Liver (tissue), 9 donors: ENCODE measurements around the gene CAV1. TPM values are rescaled to one million over a fixed set of nuclear protein-coding genes. Genes with fewer than 3 reads are reported as not detected.
A peak's percentile ranks its signal among the peaks of the same experiment; 100 is the strongest.

ENCODE experiments used
- DNase-seq: peaks from one replicate; pipeline ENCODE4 v3.0.0-alpha.2; 2017; ENCODE audit warnings: low spot score
- H3K27ac ChIP-seq, 2 donors: one replicate each; pipeline ENCODE4 v1.7.0; 2013; ENCODE audit warnings: inconsistent platforms in 2 of 2, low read length in 2 of 2, control low read depth in 1 of 2, low read depth in 1 of 2, mild to moderate bottlenecking in 1 of 2
- H3K27me3 ChIP-seq, 4 donors: one replicate each; pipeline versions ENCODE4 v1.6.1 to v1.7.0; 2013; ENCODE audit warnings: low read length in 3 of 4, inconsistent platforms in 1 of 4, mild to moderate bottlenecking in 1 of 4, moderate library complexity in 1 of 4; ENCODE audit not compliant: control insufficient read depth in 4 of 4, insufficient read depth in 4 of 4
- H3K36me3 ChIP-seq, 4 donors: one replicate each; pipeline versions ENCODE4 v1.6.1 to v1.7.0; 2013; ENCODE audit warnings: low read length in 3 of 4, mild to moderate bottlenecking in 3 of 4, low read depth in 1 of 4, moderate library complexity in 1 of 4; ENCODE audit not compliant: control insufficient read depth in 4 of 4, insufficient read depth in 3 of 4
- H3K4me1 ChIP-seq, 4 donors: one replicate each; pipeline versions ENCODE4 v1.6.1 to v1.7.0; 2013; ENCODE audit warnings: low read length in 3 of 4, mild to moderate bottlenecking in 3 of 4, moderate library complexity in 1 of 4; ENCODE audit not compliant: control insufficient read depth in 4 of 4, insufficient read depth in 4 of 4
- H3K4me3 ChIP-seq, 3 donors: one replicate each; pipeline versions ENCODE4 v1.6.1 to v1.7.0; 2013; ENCODE audit warnings: low read length in 3 of 3, control low read depth in 1 of 3, low read depth in 1 of 3, mild to moderate bottlenecking in 1 of 3
- H3K9ac ChIP-seq, 2 donors: one replicate each; pipeline ENCODE4 v1.7.0; 2013; ENCODE audit warnings: low read length in 2 of 2, mild to moderate bottlenecking in 2 of 2, moderate library complexity in 2 of 2, control low read depth in 1 of 2, low read depth in 1 of 2
- H3K9me3 ChIP-seq, 4 donors: one replicate each; pipeline versions ENCODE4 v1.6.1 to v1.7.0; 2013; ENCODE audit warnings: low read length in 3 of 4; ENCODE audit not compliant: control insufficient read depth in 4 of 4
- ATF3 ChIP-seq: IDR thresholded peaks from 2 replicates; pipeline ENCODE4 v1.6.1; 2016; ENCODE audit warnings: antibody characterized with exemption
- CTCF ChIP-seq: fragments of 150-350 bp; IDR thresholded peaks from 2 replicates; pipeline ENCODE4 v1.5.1; 2017; ENCODE audit warnings: improper control_type of control experiment, low read depth, low read length; ENCODE audit not compliant: missing input control
- EGR1 ChIP-seq, 2 donors: IDR thresholded peaks; 2 replicates each; pipeline ENCODE4 v1.6.1; 2016 to 2018; ENCODE audit warnings: antibody characterized with exemption in 2 of 2, low read depth in 2 of 2
- FOXA1 ChIP-seq: IDR thresholded peaks from 2 replicates; pipeline ENCODE4 v1.6.1; 2016; ENCODE audit warnings: antibody characterized with exemption
- FOXA2 ChIP-seq: IDR thresholded peaks from 2 replicates; pipeline ENCODE4 v1.6.1; 2016; ENCODE audit warnings: antibody characterized with exemption
- GABPA ChIP-seq, 2 donors: IDR thresholded peaks in 1 of 2; conservative IDR thresholded peaks in 1 of 2; 2 replicates each; pipeline ENCODE4 v1.6.1; 2016; ENCODE audit warnings: antibody characterized with exemption in 2 of 2, mild to moderate bottlenecking in 1 of 2, moderate library complexity in 1 of 2
- HNF4A ChIP-seq, 2 donors: conservative IDR thresholded peaks; 2 replicates each; pipeline ENCODE4 v1.6.1; 2016; ENCODE audit warnings: antibody characterized with exemption in 2 of 2, mild to moderate bottlenecking in 2 of 2
- HNF4G ChIP-seq: IDR thresholded peaks from 2 replicates; pipeline ENCODE4 v1.6.1; 2016; ENCODE audit warnings: antibody characterized with exemption
- JUND ChIP-seq, 2 donors: IDR thresholded peaks; 2 replicates each; pipeline ENCODE4 v1.6.1; 2016; ENCODE audit warnings: antibody characterized with exemption in 2 of 2
- MAX ChIP-seq: IDR thresholded peaks from 2 replicates; pipeline ENCODE4 v1.6.1; 2016; ENCODE audit warnings: antibody characterized with exemption
- NR2F2 ChIP-seq: IDR thresholded peaks from 2 replicates; pipeline ENCODE4 v1.6.1; 2016; ENCODE audit warnings: antibody characterized with exemption
- RAD21 ChIP-seq, 2 donors: IDR thresholded peaks; 2 replicates each; pipeline ENCODE4 v1.6.1; 2016; ENCODE audit warnings: antibody characterized with exemption in 2 of 2, mild to moderate bottlenecking in 2 of 2
- RXRA ChIP-seq, 2 donors: IDR thresholded peaks; 2 replicates each; pipeline ENCODE4 v1.6.1; 2017 to 2018; ENCODE audit warnings: antibody characterized with exemption in 2 of 2, mild to moderate bottlenecking in 1 of 2
- SP1 ChIP-seq: IDR thresholded peaks from 2 replicates; pipeline ENCODE4 v1.6.1; 2018; ENCODE audit warnings: antibody characterized with exemption, mild to moderate bottlenecking
- TAF1 ChIP-seq: conservative IDR thresholded peaks from 2 replicates; pipeline ENCODE4 v1.6.1; 2016; ENCODE audit warnings: antibody characterized with exemption, mild to moderate bottlenecking
- YY1 ChIP-seq: IDR thresholded peaks from 2 replicates; pipeline ENCODE4 v1.6.1; 2016; ENCODE audit warnings: antibody characterized with exemption, mild to moderate bottlenecking
- WGBS: extraction: QIAGEN DNeasy Blood & Tissue Kit; methylation state at CpG from one replicate; pipeline ENCODE4 v1.1.7; 2013; 5-methylcytosine and 5-hydroxymethylcytosine counted together
- polyA plus RNA-seq, 2 donors: library from polyadenylated mRNA; stranded (reverse) in 1 of 2; unstranded in 1 of 2; fragments of 200-250 nt in 1 of 2; fragments of >200 nt in 1 of 2; fragmentation: Nextera tagmentation in 1 of 2; extraction: Ambion mirVana in 1 of 2; gene quantifications; one replicate each; pipeline versions ENCODE4 v1.2.1 to v1.2.3, GENCODE V29; 2013 to 2015
- total RNA-seq, 2 donors: library from RNA; depleted of rRNA; stranded (reverse); fragments of >200 nt; gene quantifications; one replicate each; pipeline ENCODE4 v1.2.3, GENCODE V29; 2014
- TF ChIP-seq, protein P1 (sequence below): IDR thresholded peaks from 2 replicates; pipeline ENCODE4 v1.6.1; 2016; ENCODE audit warnings: antibody characterized with exemption, mild to moderate bottlenecking
- TF ChIP-seq, protein P2 (sequence below): IDR thresholded peaks from 2 replicates; pipeline ENCODE4 v1.6.1; 2016; ENCODE audit warnings: antibody characterized with exemption
- donor health status: healthy.
- donor health status: healthy.
- donor health status: healthy.
- donor health status: healthy.
- donor health status: healthy.

The CAV1 gene, protein sequence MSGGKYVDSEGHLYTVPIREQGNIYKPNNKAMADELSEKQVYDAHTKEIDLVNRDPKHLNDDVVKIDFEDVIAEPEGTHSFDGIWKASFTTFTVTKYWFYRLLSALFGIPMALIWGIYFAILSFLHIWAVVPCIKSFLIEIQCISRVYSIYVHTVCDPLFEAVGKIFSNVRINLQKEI
- total RNA-seq (10 to 100 TPM; 11.8 to 13.4 TPM), polyA plus RNA-seq (10 to 100 TPM in 1 of 2 donors, 1 to 10 TPM in 1; 9.9 to 11.4 TPM)

DNA sequence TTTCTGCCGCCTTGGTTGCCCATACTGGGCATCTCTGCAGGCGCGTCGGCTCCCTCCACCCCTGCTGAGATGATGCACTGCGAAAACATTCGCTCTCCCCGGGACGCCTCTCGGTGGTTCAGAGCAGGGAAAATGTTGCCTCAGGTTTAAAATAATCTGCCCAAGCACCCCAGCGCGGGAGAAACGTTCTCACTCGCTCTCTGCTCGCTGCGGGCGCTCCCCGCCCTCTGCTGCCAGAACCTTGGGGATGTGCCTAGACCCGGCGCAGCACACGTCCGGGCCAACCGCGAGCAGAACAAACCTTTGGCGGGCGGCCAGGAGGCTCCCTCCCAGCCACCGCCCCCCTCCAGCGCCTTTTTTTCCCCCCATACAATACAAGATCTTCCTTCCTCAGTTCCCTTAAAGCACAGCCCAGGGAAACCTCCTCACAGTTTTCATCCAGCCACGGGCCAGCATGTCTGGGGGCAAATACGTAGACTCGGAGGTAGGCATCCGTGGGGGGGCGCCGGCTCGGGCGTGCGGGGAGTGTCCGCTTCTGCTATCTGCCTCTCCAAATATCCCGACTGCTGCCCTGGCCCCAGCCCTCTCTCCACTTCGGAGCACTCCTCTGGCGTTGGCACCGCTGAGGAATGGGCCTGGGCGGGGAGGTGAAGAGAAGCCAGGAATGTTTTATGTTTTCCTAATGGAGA is at the start of gene CAV1:
Gene CAV1, plus strand, starts transcription at position 428 of the 689 bp plus-strand sequence. Its CDS starts 27 bp downstream, at position 455.
- peak; percentile 43 for DNase-seq
- no peak for TF ChIP-seq FOXA1
- TF ChIP-seq RAD21 (IDR thresholded peaks at IDR 0.05), result peak; percentile 36 to 49
- no peak for TF ChIP-seq HNF4G
- TF ChIP-seq ATF3, result no peak
- no peak for TF ChIP-seq YY1
- TF ChIP-seq, protein P1, sequence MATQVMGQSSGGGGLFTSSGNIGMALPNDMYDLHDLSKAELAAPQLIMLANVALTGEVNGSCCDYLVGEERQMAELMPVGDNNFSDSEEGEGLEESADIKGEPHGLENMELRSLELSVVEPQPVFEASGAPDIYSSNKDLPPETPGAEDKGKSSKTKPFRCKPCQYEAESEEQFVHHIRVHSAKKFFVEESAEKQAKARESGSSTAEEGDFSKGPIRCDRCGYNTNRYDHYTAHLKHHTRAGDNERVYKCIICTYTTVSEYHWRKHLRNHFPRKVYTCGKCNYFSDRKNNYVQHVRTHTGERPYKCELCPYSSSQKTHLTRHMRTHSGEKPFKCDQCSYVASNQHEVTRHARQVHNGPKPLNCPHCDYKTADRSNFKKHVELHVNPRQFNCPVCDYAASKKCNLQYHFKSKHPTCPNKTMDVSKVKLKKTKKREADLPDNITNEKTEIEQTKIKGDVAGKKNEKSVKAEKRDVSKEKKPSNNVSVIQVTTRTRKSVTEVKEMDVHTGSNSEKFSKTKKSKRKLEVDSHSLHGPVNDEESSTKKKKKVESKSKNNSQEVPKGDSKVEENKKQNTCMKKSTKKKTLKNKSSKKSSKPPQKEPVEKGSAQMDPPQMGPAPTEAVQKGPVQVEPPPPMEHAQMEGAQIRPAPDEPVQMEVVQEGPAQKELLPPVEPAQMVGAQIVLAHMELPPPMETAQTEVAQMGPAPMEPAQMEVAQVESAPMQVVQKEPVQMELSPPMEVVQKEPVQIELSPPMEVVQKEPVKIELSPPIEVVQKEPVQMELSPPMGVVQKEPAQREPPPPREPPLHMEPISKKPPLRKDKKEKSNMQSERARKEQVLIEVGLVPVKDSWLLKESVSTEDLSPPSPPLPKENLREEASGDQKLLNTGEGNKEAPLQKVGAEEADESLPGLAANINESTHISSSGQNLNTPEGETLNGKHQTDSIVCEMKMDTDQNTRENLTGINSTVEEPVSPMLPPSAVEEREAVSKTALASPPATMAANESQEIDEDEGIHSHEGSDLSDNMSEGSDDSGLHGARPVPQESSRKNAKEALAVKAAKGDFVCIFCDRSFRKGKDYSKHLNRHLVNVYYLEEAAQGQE, result no peak
- Histone ChIP-seq H3K36me3 (no peaks in the 10 kb centered on the region), H3K9me3 (no peaks in the 10 kb centered on the region), H3K4me3 (peak within 1 kb of the TSS; percentile 59 to 86 (median 72)), H3K27me3 (no peaks in the 10 kb centered on the region), H3K9ac (peak within 1 kb of the TSS; percentile 19 to 21), H3K4me1 (peaks cover 0 to 23% (median 18%) of the 10 kb centered on the region in 4 donors), H3K27ac (peak within 1 kb of the TSS; percentile 65 to 77)
- 1% methylated on average over 42 of the region's 42 CpGs for WGBS

- Histone ChIP-seq H3K27ac (no peak overlapping the region), H3K9ac (no peak overlapping the region), H3K4me1 (no peaks in the 10 kb centered on the region), H3K36me3 (no peaks in the 10 kb centered on the region), H3K4me3 (no peak overlapping the region), H3K9me3 (no peaks in the 10 kb centered on the region), H3K27me3 (no peaks in the 10 kb centered on the region)
- DNase-seq, result no peak
- TF ChIP-seq CTCF (no peak), HNF4A (conservative IDR thresholded peaks at IDR 0.05) (no peak), SP1 (no peak), TAF1 (no peak), ATF3 (no peak), RXRA (IDR thresholded peaks at IDR 0.05) (no peak), HNF4G (no peak), FOXA1 (no peak), NR2F2 (no peak), EGR1 (IDR thresholded peaks at IDR 0.05; ENCODE audit: low read depth in 2 of 2) (no peak), GABPA (IDR thresholded peaks at IDR 0.05 in 1 of 2, conservative IDR thresholded peaks at IDR 0.05 in 1 of 2) (no peak), MAX (no peak), YY1 (no peak), FOXA2 (no peak), RAD21 (IDR thresholded peaks at IDR 0.05) (no peak), JUND (IDR thresholded peaks at IDR 0.05) (no peak)
- TF ChIP-seq, protein P1, result no peak
- TF ChIP-seq, protein P2, sequence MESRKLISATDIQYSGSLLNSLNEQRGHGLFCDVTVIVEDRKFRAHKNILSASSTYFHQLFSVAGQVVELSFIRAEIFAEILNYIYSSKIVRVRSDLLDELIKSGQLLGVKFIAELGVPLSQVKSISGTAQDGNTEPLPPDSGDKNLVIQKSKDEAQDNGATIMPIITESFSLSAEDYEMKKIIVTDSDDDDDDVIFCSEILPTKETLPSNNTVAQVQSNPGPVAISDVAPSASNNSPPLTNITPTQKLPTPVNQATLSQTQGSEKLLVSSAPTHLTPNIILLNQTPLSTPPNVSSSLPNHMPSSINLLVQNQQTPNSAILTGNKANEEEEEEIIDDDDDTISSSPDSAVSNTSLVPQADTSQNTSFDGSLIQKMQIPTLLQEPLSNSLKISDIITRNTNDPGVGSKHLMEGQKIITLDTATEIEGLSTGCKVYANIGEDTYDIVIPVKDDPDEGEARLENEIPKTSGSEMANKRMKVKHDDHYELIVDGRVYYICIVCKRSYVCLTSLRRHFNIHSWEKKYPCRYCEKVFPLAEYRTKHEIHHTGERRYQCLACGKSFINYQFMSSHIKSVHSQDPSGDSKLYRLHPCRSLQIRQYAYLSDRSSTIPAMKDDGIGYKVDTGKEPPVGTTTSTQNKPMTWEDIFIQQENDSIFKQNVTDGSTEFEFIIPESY, result no peak
- 51% methylated on average over 1 of the region's 1 CpG for WGBS
Measured at GRCh38 chr7:116477625-116478024, 47.2 kb upstream of the CAV1 start.
